GM19324 (cell line): ENCODE data around the gene GTF2E1.
"Not testable (repeated sequence)": the region's sequence is repeated elsewhere in the genome, so short reads cannot be mapped to it uniquely, and the experiment has no call there.

Source experiments
- ATAC-seq: cut with Tn5 transposase; IDR thresholded peaks from one replicate; pipeline ENCODE4 v1.9.1; 2021; ENCODE audit warnings: mild to moderate bottlenecking, moderate library complexity; ENCODE audit not compliant: unreplicated experiment, low FRiP score

GTF2E1 gene

GRCh38 chr3:120742198-120742848 lies at the start of gene GTF2E1, which contains the start of gene RABL3:
Gene GTF2E1, plus strand, starts transcription at chr3:120742744. Its CDS starts 7,809 bp downstream, at chr3:120750553.
Gene RABL3, minus strand, starts transcription at chr3:120742516. Its CDS starts 9 bp downstream, at chr3:120742507.
- peak; percentile 100 for ATAC-seq

GRCh38 chr3:120693439-120694171 lies 48.9 kb upstream of the GTF2E1 start:
- ATAC-seq: no peak

GRCh38 chr3:120699333-120699732 lies 43.2 kb upstream of the GTF2E1 start:
- ATAC-seq: no peak

- ATAC-seq: no peak
Observed at GRCh38 chr3:120705884-120706582, 36.5 kb upstream of the GTF2E1 start.

- ATAC-seq: no peak
Observed at GRCh38 chr3:120706950-120707349, 35.6 kb upstream of the GTF2E1 start.

- peak; percentile 60 for ATAC-seq
Observed at GRCh38 chr3:120708408-120708807, 34.1 kb upstream of the GTF2E1 start.

- ATAC-seq: no peak
Observed at GRCh38 chr3:120710369-120710768, 32.2 kb upstream of the GTF2E1 start.

GRCh38 chr3:120713262-120713661 lies 29.3 kb upstream of the GTF2E1 start:
- ATAC-seq: no peak

- not testable (repeated sequence) for ATAC-seq
Observed at GRCh38 chr3:120719167-120719834, 23.2 kb upstream of the GTF2E1 start.

GRCh38 chr3:120726791-120727190 lies 15.8 kb upstream of the GTF2E1 start:
- no peak for ATAC-seq

- ATAC-seq: no peak
Observed at GRCh38 chr3:120730576-120731542, 11.7 kb upstream of the GTF2E1 start.

- ATAC-seq: not testable (repeated sequence)
Observed at GRCh38 chr3:120738006-120738405, 4.5 kb upstream of the GTF2E1 start.

GRCh38 chr3:120741320-120741719 lies 1.2 kb upstream of the GTF2E1 start:
- no peak for ATAC-seq

- ATAC-seq: no peak
Observed at GRCh38 chr3:120741837-120742197, 727 bp upstream of the GTF2E1 start.

- peak; percentile 28 for ATAC-seq
Observed at GRCh38 chr3:120742849-120743365, 363 bp downstream of the GTF2E1 start.

GRCh38 chr3:120743556-120744195 lies 1.1 kb downstream of the GTF2E1 start:
- ATAC-seq: no peak

GRCh38 chr3:120745466-120745865 lies 2.9 kb downstream of the GTF2E1 start:
- no peak for ATAC-seq

GRCh38 chr3:120749843-120750242 lies 7.3 kb downstream of the GTF2E1 start:
- ATAC-seq: no peak

GRCh38 chr3:120752230-120752629 lies 9.7 kb downstream of the GTF2E1 start:
- ATAC-seq: no peak
